Mesendoderm (in vitro differentiated cells): ENCODE data around the gene NPW.

ENCODE experiments used
- DNase-seq: peaks from one replicate; pipeline ENCODE4 v3.0.0; 2013
- H2AK5ac ChIP-seq: 2 replicates; pipeline ENCODE4 v1.6.1; 2013; ENCODE audit warnings: low read length, inconsistent platforms
- H2BK120ac ChIP-seq: 2 replicates; pipeline ENCODE4 v1.6.1; 2013; ENCODE audit warnings: low read depth, mild to moderate bottlenecking, low read length, moderate library complexity, mixed read lengths
- H2BK15ac ChIP-seq: replicated peaks from 2 replicates; pipeline ENCODE4 v1.6.1; 2013; ENCODE audit warnings: low read depth, mild to moderate bottlenecking, moderate library complexity
- H2BK5ac ChIP-seq: 2 replicates; pipeline ENCODE4 v1.6.1; 2013; ENCODE audit warnings: low read length, inconsistent platforms
- H3K18ac ChIP-seq: 2 replicates; pipeline ENCODE4 v1.6.1; 2013; ENCODE audit warnings: mild to moderate bottlenecking, low read length, mixed read lengths
- H3K23ac ChIP-seq: one replicate; pipeline ENCODE4 v1.6.1; 2013; ENCODE audit warnings: low read length
- H3K27ac ChIP-seq: 2 replicates; pipeline ENCODE4 v1.5.1; 2013; ENCODE audit warnings: low read depth, mild to moderate bottlenecking, inconsistent platforms, low read length, moderate library complexity
- H3K27me3 ChIP-seq: 2 replicates; pipeline ENCODE4 v1.6.1; 2013; ENCODE audit warnings: low read length, control low read depth, mild to moderate bottlenecking, inconsistent platforms; ENCODE audit not compliant: insufficient read depth, poor library complexity
- H3K36me3 ChIP-seq: 2 replicates; pipeline ENCODE4 v1.6.1; 2013; ENCODE audit warnings: low read length, inconsistent platforms; ENCODE audit not compliant: control insufficient read depth, insufficient read depth
- H3K4ac ChIP-seq: one replicate; pipeline ENCODE4 v1.6.1; 2013; ENCODE audit warnings: low read depth, mild to moderate bottlenecking, low read length, moderate library complexity
- H3K4me1 ChIP-seq: 2 replicates; pipeline ENCODE4 v1.6.1; 2013; ENCODE audit warnings: low read depth, low read length, inconsistent platforms; ENCODE audit not compliant: control insufficient read depth
- H3K4me2 ChIP-seq: 2 replicates; pipeline ENCODE4 v1.6.1; 2013; ENCODE audit warnings: low read length
- H3K4me3 ChIP-seq: 2 replicates; pipeline ENCODE4 v1.5.1; 2013; ENCODE audit warnings: mild to moderate bottlenecking, low read length
- H3K56ac ChIP-seq: one replicate; pipeline ENCODE4 v1.6.1; 2013; ENCODE audit warnings: low read length
- H3K79me1 ChIP-seq: 2 replicates; pipeline ENCODE4 v1.6.1; 2013; ENCODE audit warnings: low read length, inconsistent platforms
- H3K79me2 ChIP-seq: 2 replicates; pipeline ENCODE4 v1.6.1; 2013; ENCODE audit warnings: mild to moderate bottlenecking, low read length; ENCODE audit not compliant: control insufficient read depth, insufficient read depth
- H3K9ac ChIP-seq: 2 replicates; pipeline ENCODE4 v1.6.1; 2013; ENCODE audit warnings: low read length, inconsistent platforms
- H4K5ac ChIP-seq: one replicate; pipeline ENCODE4 v1.6.1; 2013; ENCODE audit warnings: low read length
- H4K8ac ChIP-seq: one replicate; pipeline ENCODE4 v1.6.1; 2013; ENCODE audit warnings: low read depth, mild to moderate bottlenecking, control low read depth, low read length, moderate library complexity
- whole genome bisulfite sequencing: extraction: QIAGEN DNeasy Blood & Tissue Kit; methylation state at CpG from one replicate; pipeline ENCODE4 v1.1.7; 2013; ENCODE audit warnings: low lambda C conversion rate, missing lambda C conversion rate; ENCODE audit not compliant: insufficient coverage; ENCODE audit errors: extremely low coverage; 5-methylcytosine and 5-hydroxymethylcytosine counted together

Gene NPW

GRCh38 chr16:1979271-1980029 lies 40.1 kb upstream of the NPW start:
- H3K27me3 ChIP-seq, result peaks cover 9% of the 10 kb centered on the region
- H3K23ac ChIP-seq, result no peak overlapping the region
- peaks cover 4% of the 10 kb centered on the region for H3K36me3 ChIP-seq
- peaks cover 3% of the 10 kb centered on the region for H3K4me1 ChIP-seq
- no CpG with 5 or more reads among the region's 70 CpGs for WGBS
- no peaks in the 10 kb centered on the region for H3K79me1 ChIP-seq
- H4K5ac ChIP-seq, result no peak overlapping the region
- no peak overlapping the region for H4K8ac ChIP-seq
- no peak overlapping the region for H2AK5ac ChIP-seq
- no peaks in the 10 kb centered on the region for H3K79me2 ChIP-seq
- no peak overlapping the region for H3K18ac ChIP-seq
- no peak overlapping the region for H2BK5ac ChIP-seq
- H2BK15ac ChIP-seq, result no peak overlapping the region
- peak overlapping the region; percentile 62 for H3K9ac ChIP-seq
- no peak overlapping the region for H3K4me3 ChIP-seq
- H3K27ac ChIP-seq, result no peak overlapping the region
- H3K56ac ChIP-seq, result peak overlapping the region; percentile 83
- DNase-seq, result peak; percentile 50
- H2BK120ac ChIP-seq, result no peak overlapping the region
- H3K4ac ChIP-seq, result no peak overlapping the region
- peak overlapping the region; percentile 15 for H3K4me2 ChIP-seq

DNA sequence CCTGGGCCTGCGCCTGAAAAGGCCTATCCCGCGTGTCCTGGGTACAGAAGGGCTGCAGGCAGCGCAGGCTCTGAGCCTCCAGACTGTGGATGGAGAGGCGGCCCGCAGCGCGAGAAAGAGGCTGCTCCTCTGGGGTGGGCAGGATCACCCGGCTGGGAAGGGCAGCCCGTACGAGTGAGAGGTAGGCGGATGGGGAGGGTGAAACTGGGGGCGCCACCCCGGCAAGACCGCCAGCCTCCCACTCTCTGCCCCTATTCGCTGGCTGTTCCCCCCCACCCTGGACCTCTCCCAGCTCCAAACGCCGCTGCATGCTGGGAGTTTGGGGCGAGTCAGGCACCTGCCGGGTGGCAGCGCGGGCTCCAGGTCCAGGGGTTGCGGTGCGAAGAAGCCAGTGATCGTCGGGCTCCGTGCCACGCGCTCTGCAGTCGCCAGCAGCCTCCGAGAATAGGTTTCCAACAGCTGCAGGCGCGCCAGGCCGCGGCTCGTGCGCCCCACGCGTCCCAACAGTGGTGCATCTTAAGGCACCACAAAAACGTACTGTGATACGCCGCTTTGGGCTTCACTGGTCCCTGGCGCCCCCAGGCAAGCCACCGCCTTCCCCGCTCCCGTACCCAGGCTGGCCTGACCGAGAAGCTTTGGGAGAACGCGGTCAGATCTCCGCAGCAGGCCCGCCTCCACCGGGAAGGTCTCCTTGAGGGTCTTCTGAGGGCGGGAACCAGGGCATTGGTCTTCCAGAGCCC lies 39.4 kb upstream of the NPW start:
- H2BK5ac ChIP-seq, result no peak overlapping the region
- H3K4ac ChIP-seq, result no peak overlapping the region
- H4K8ac ChIP-seq, result no peak overlapping the region
- H3K27me3 ChIP-seq, result peaks cover 9% of the 10 kb centered on the region
- H2BK15ac ChIP-seq, result no peak overlapping the region
- peak overlapping the region; percentile 20 for H3K23ac ChIP-seq
- H2AK5ac ChIP-seq, result no peak overlapping the region
- peaks cover 5% of the 10 kb centered on the region for H3K79me1 ChIP-seq
- H4K5ac ChIP-seq, result no peak overlapping the region
- DNase-seq, result no peak
- no peaks in the 10 kb centered on the region for H3K36me3 ChIP-seq
- H3K18ac ChIP-seq, result no peak overlapping the region
- H3K27ac ChIP-seq, result no peak overlapping the region
- H3K9ac ChIP-seq, result peak overlapping the region; percentile 62
- peaks cover 3% of the 10 kb centered on the region for H3K4me1 ChIP-seq
- H3K4me2 ChIP-seq, result no peak overlapping the region
- WGBS, result no CpG with 5 or more reads among the region's 53 CpGs
- no peak overlapping the region for H3K4me3 ChIP-seq
- no peak overlapping the region for H3K56ac ChIP-seq
- H3K79me2 ChIP-seq, result peaks cover 2% of the 10 kb centered on the region
- H2BK120ac ChIP-seq, result no peak overlapping the region

DNA sequence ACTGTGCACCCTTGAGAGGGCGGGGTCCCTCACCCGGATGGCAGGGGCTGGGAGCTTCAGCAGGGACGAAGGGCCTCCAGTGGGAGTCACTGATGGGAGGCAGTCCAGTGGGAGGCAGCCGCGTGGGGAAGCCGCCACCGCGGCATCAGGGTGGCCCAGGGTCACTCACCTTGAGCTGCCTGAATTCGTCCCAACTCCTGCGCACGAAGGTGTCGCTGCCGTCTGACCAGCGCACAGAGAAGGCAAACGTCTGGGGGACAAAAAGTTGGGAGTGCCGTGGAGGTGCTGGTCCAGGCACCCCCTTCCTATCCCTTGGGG lies 38.9 kb upstream of the NPW start:
- H3K36me3 ChIP-seq, result no peaks in the 10 kb centered on the region
- H2AK5ac ChIP-seq, result no peak overlapping the region
- H3K4ac ChIP-seq, result no peak overlapping the region
- H3K27ac ChIP-seq, result no peak overlapping the region
- no peak overlapping the region for H2BK5ac ChIP-seq
- no peak overlapping the region for H3K9ac ChIP-seq
- peaks cover 9% of the 10 kb centered on the region for H3K79me1 ChIP-seq
- peaks cover 5% of the 10 kb centered on the region for H3K4me1 ChIP-seq
- no CpG with 5 or more reads among the region's 16 CpGs for WGBS
- peak overlapping the region; percentile 20 for H3K23ac ChIP-seq
- no peak overlapping the region for H3K56ac ChIP-seq
- H3K18ac ChIP-seq, result no peak overlapping the region
- H4K8ac ChIP-seq, result no peak overlapping the region
- no peak overlapping the region for H2BK120ac ChIP-seq
- H4K5ac ChIP-seq, result no peak overlapping the region
- no peak overlapping the region for H3K4me2 ChIP-seq
- no peak overlapping the region for H3K4me3 ChIP-seq
- no peak overlapping the region for H2BK15ac ChIP-seq
- H3K27me3 ChIP-seq, result peaks cover 9% of the 10 kb centered on the region
- no peak for DNase-seq
- peaks cover 2% of the 10 kb centered on the region for H3K79me2 ChIP-seq

- Histone ChIP-seq H3K56ac (peak within 1 kb of the TSS; percentile 7), H4K8ac (no peak within 1 kb of the TSS), H3K36me3 (peaks cover 3% of the 10 kb centered on the region), H2BK5ac (no peak within 1 kb of the TSS), H3K9ac (no peak within 1 kb of the TSS), H3K4me2 (no peak within 1 kb of the TSS), H2BK15ac (no peak within 1 kb of the TSS), H3K23ac (peak within 1 kb of the TSS; percentile 20), H2BK120ac (no peak within 1 kb of the TSS), H3K4ac (no peak within 1 kb of the TSS), H3K27ac (no peak within 1 kb of the TSS), H3K79me1 (peaks cover 10% of the 10 kb centered on the region), H3K27me3 (peaks cover 9% of the 10 kb centered on the region), H4K5ac (no peak within 1 kb of the TSS), H3K18ac (no peak within 1 kb of the TSS), H2AK5ac (no peak within 1 kb of the TSS), H3K4me1 (peaks cover 5% of the 10 kb centered on the region), H3K79me2 (peaks cover 2% of the 10 kb centered on the region), H3K4me3 (no peak within 1 kb of the TSS)
- no CpG with 5 or more reads among the region's 6 CpGs for WGBS
- DNase-seq, result peak; percentile 19
Measured at GRCh38 chr16:1981398-1981836, 38.2 kb upstream of the NPW start, which contains the start of gene NOXO1. Gene NOXO1, minus strand, starts transcription at chr16:1981469. Its CDS starts 290 bp downstream, at chr16:1981179.

- Histone ChIP-seq H3K27me3 (peaks cover 9% of the 10 kb centered on the region), H3K79me2 (peaks cover 2% of the 10 kb centered on the region), H3K36me3 (peaks cover 3% of the 10 kb centered on the region), H3K4me2 (no peak overlapping the region), H3K23ac (no peak overlapping the region), H3K9ac (no peak overlapping the region), H2BK5ac (no peak overlapping the region), H3K79me1 (peaks cover 10% of the 10 kb centered on the region), H2AK5ac (no peak overlapping the region), H3K4me3 (no peak overlapping the region), H3K4ac (no peak overlapping the region), H3K56ac (no peak overlapping the region), H3K27ac (no peak overlapping the region), H3K18ac (no peak overlapping the region), H4K5ac (no peak overlapping the region), H3K4me1 (peaks cover 5% of the 10 kb centered on the region), H4K8ac (no peak overlapping the region), H2BK15ac (no peak overlapping the region), H2BK120ac (no peak overlapping the region)
- no CpG with 5 or more reads among the region's 5 CpGs for WGBS
- DNase-seq, result no peak
Measured at GRCh38 chr16:1982013-1982433, 37.6 kb upstream of the NPW start.
